Measurements from ENCODE around the gene CEP170B. TPM values are rescaled to one million over a fixed set of nuclear protein-coding genes. Genes with fewer than 3 reads are reported as not detected.

The CEP170B gene
- total and polyA plus RNA-seq, 4 donors = 1.5 to 10.9 (median 6.7) TPM

DNA sequence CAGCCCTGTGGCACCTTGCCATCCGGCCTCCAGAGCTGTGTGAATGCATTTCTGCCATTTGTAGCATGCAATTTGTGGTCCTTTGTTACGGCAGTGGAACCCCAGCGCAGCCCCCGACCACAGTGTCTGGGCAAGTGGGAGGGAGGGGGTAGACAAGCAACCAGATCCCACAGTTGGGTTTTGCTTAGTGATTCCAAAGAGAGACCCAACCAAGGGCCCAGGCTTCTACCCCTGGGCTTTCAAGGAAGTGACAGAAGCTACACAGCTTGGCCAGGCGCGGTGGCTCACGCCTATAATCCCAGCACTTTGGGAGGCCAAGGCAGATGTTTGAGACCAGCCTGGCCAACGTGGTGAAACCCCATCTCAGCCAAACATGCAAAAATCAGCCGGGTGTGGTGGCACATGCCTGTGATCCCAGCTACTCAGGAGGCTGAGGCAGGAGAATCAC is 46.3 kb upstream of the CEP170B start (continued):
- TF ChIP-seq, protein P1, sequence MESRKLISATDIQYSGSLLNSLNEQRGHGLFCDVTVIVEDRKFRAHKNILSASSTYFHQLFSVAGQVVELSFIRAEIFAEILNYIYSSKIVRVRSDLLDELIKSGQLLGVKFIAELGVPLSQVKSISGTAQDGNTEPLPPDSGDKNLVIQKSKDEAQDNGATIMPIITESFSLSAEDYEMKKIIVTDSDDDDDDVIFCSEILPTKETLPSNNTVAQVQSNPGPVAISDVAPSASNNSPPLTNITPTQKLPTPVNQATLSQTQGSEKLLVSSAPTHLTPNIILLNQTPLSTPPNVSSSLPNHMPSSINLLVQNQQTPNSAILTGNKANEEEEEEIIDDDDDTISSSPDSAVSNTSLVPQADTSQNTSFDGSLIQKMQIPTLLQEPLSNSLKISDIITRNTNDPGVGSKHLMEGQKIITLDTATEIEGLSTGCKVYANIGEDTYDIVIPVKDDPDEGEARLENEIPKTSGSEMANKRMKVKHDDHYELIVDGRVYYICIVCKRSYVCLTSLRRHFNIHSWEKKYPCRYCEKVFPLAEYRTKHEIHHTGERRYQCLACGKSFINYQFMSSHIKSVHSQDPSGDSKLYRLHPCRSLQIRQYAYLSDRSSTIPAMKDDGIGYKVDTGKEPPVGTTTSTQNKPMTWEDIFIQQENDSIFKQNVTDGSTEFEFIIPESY (IDR thresholded peaks at IDR 0.05) = no peak
- no peak for TF ChIP-seq TAF1 (conservative IDR thresholded peaks at IDR 0.05)

GRCh38 chr14:104819361-104819781 is 45.7 kb upstream of the CEP170B start:
- H3K27ac ChIP-seq (ENCODE audit: low read depth in 1 of 2, low read length in 2 of 2) = no peak overlapping the region
- no peaks in the 10 kb centered on the region for H3K36me3 ChIP-seq (ENCODE audit: control insufficient read depth in 4 of 4, insufficient read depth in 3 of 4, low read depth in 1 of 4, low read length in 3 of 4)
- H3K4me1 ChIP-seq (ENCODE audit: control insufficient read depth in 4 of 4, insufficient read depth in 4 of 4, low read length in 3 of 4) = peaks cover 1 to 17% (median 9%) of the 10 kb centered on the region in 4 donors
- WGBS = 93% methylated on average over 12 of the region's 12 CpGs
- no peaks in the 10 kb centered on the region for H3K27me3 ChIP-seq (ENCODE audit: control insufficient read depth in 4 of 4, insufficient read depth in 4 of 4, low read length in 3 of 4)
- H3K9ac ChIP-seq (ENCODE audit: low read depth in 1 of 2, low read length in 2 of 2) = no peak overlapping the region
- DNase-seq (ENCODE audit: low spot score) = no peak
- TF ChIP-seq HNF4G (IDR thresholded peaks at IDR 0.05) (no peak), RXRA (IDR thresholded peaks at IDR 0.05) (no peak), EGR1 (IDR thresholded peaks at IDR 0.05; ENCODE audit: low read depth in 2 of 2) (no peak), FOXA2 (IDR thresholded peaks at IDR 0.05) (no peak), CTCF (IDR thresholded peaks at IDR 0.05; ENCODE audit: low read depth, low read length, missing input control) (no peak), FOXA1 (IDR thresholded peaks at IDR 0.05) (no peak), ATF3 (IDR thresholded peaks at IDR 0.05) (no peak), HNF4A (conservative IDR thresholded peaks at IDR 0.05) (no peak), SP1 (IDR thresholded peaks at IDR 0.05) (no peak), YY1 (IDR thresholded peaks at IDR 0.05) (no peak), RAD21 (IDR thresholded peaks at IDR 0.05) (no peak), NR2F2 (IDR thresholded peaks at IDR 0.05) (no peak), GABPA (IDR thresholded peaks at IDR 0.05 in 1 of 2, conservative IDR thresholded peaks at IDR 0.05 in 1 of 2) (no peak), JUND (IDR thresholded peaks at IDR 0.05) (no peak), TAF1 (conservative IDR thresholded peaks at IDR 0.05) (no peak)
- TF ChIP-seq, protein P2, sequence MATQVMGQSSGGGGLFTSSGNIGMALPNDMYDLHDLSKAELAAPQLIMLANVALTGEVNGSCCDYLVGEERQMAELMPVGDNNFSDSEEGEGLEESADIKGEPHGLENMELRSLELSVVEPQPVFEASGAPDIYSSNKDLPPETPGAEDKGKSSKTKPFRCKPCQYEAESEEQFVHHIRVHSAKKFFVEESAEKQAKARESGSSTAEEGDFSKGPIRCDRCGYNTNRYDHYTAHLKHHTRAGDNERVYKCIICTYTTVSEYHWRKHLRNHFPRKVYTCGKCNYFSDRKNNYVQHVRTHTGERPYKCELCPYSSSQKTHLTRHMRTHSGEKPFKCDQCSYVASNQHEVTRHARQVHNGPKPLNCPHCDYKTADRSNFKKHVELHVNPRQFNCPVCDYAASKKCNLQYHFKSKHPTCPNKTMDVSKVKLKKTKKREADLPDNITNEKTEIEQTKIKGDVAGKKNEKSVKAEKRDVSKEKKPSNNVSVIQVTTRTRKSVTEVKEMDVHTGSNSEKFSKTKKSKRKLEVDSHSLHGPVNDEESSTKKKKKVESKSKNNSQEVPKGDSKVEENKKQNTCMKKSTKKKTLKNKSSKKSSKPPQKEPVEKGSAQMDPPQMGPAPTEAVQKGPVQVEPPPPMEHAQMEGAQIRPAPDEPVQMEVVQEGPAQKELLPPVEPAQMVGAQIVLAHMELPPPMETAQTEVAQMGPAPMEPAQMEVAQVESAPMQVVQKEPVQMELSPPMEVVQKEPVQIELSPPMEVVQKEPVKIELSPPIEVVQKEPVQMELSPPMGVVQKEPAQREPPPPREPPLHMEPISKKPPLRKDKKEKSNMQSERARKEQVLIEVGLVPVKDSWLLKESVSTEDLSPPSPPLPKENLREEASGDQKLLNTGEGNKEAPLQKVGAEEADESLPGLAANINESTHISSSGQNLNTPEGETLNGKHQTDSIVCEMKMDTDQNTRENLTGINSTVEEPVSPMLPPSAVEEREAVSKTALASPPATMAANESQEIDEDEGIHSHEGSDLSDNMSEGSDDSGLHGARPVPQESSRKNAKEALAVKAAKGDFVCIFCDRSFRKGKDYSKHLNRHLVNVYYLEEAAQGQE (IDR thresholded peaks at IDR 0.05) = no peak
- TF ChIP-seq, protein P1 (IDR thresholded peaks at IDR 0.05) = no peak
- TF ChIP-seq, protein P3, sequence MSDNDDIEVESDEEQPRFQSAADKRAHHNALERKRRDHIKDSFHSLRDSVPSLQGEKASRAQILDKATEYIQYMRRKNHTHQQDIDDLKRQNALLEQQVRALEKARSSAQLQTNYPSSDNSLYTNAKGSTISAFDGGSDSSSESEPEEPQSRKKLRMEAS (IDR thresholded peaks at IDR 0.05) = no peak
- no peak overlapping the region for H3K4me3 ChIP-seq (ENCODE audit: low read depth in 1 of 3, low read length in 3 of 3)
- no peaks in the 10 kb centered on the region for H3K9me3 ChIP-seq (ENCODE audit: control insufficient read depth in 4 of 4, low read length in 3 of 4)
